Stimulated activated CD8-positive, alpha-beta memory T cell treated with anti-CD3 and anti-CD28 coated beads, Interleukin-2, amount 100 ng/mL, for 1 hour (primary cell): ENCODE measurements around the gene STRA8.

Source experiments
- DNase-seq, 2 donors: peaks; one replicate each; pipeline ENCODE4 v3.0.0-alpha.2; 2020; ENCODE audit warnings: low read depth in 2 of 2

Gene STRA8

GRCh38 chr7:135238112-135238744 is 4.6 kb downstream of the STRA8 start:
- DNase-seq, result no peak

- DNase-seq, result no peak
Measured at GRCh38 chr7:135239263-135239662, 5.6 kb downstream of the STRA8 start.

GRCh38 chr7:135240441-135240840 is 6.8 kb downstream of the STRA8 start:
- no peak for DNase-seq

- DNase-seq, result no peak
Measured at GRCh38 chr7:135242096-135242684, 8.6 kb downstream of the STRA8 start.

- no peak for DNase-seq
Measured at GRCh38 chr7:135245226-135246190, 11.9 kb downstream of the STRA8 start.

GRCh38 chr7:135246191-135246825 is 12.7 kb downstream of the STRA8 start:
- DNase-seq, result no peak

- DNase-seq, result no peak
Measured at GRCh38 chr7:135247746-135248471, 14.3 kb downstream of the STRA8 start.

- DNase-seq, result no peak
Measured at GRCh38 chr7:135248546-135248945, 14.9 kb downstream of the STRA8 start.

- DNase-seq, result no peak
Measured at GRCh38 chr7:135251496-135252391, 18.1 kb downstream of the STRA8 start.

- DNase-seq, result no peak
Measured at GRCh38 chr7:135253851-135254771, 20.5 kb downstream of the STRA8 start.

- DNase-seq, result no peak
Measured at GRCh38 chr7:135257790-135258189, 24.2 kb downstream of the STRA8 start.

GRCh38 chr7:135258585-135258984 is 24.9 kb downstream of the STRA8 start:
- no peak for DNase-seq

- DNase-seq, result no peak
Measured at GRCh38 chr7:135259702-135260101, 26.1 kb downstream of the STRA8 start.

- no peak for DNase-seq
Measured at GRCh38 chr7:135260470-135260869, 26.8 kb downstream of the STRA8 start.

GRCh38 chr7:135260930-135261721 is 27.5 kb downstream of the STRA8 start:
- DNase-seq, result no peak

GRCh38 chr7:135262623-135263320 is 29.1 kb downstream of the STRA8 start:
- no peak for DNase-seq

- DNase-seq, result no peak
Measured at GRCh38 chr7:135263321-135263970, 29.8 kb downstream of the STRA8 start.
